Loucy (cell line): ENCODE results near the gene DEK.

ENCODE experiments used
- H2AFZ ChIP-seq: fragments of 200-600 bp; sonication (generic); 2 replicates; pipeline ENCODE4 v1.6.0; 2016; ENCODE audit warnings: antibody characterized with exemption, mild to moderate bottlenecking, low read length, moderate library complexity
- H3F3A ChIP-seq: fragments of 200-600 bp; 2 replicates; pipeline ENCODE4 v1.6.0; 2016; ENCODE audit warnings: antibody characterized with exemption, low read depth, mild to moderate bottlenecking
- H3K27me3 ChIP-seq: fragments of 200-600 bp; sonication (generic); 2 replicates; pipeline ENCODE4 v1.6.1; 2014; ENCODE audit warnings: low read length, mild to moderate bottlenecking; ENCODE audit not compliant: insufficient read depth, poor library complexity, severe bottlenecking
- H3K36me3 ChIP-seq: fragments of 200-600 bp; sonication (generic); 2 replicates; pipeline ENCODE4 v1.6.1; 2016; ENCODE audit warnings: low read length; ENCODE audit not compliant: insufficient read depth
- H3K4me1 ChIP-seq: fragments of 200-600 bp; sonication (generic); 2 replicates; pipeline ENCODE4 v1.5.1; 2014; ENCODE audit warnings: low read length, mild to moderate bottlenecking; ENCODE audit not compliant: insufficient read depth, poor library complexity, severe bottlenecking
- H3K4me2 ChIP-seq: fragments of 200-600 bp; sonication (generic); 2 replicates; pipeline ENCODE4 v1.6.0; 2014; ENCODE audit warnings: antibody characterized with exemption, low read length, low read depth, mild to moderate bottlenecking; ENCODE audit not compliant: poor library complexity, severe bottlenecking
- H3K4me3 ChIP-seq: fragments of 200-600 bp; sonication (generic); 2 replicates; pipeline ENCODE4 v1.5.1; 2014; ENCODE audit warnings: low read length, mild to moderate bottlenecking, mixed read lengths; ENCODE audit not compliant: poor library complexity, severe bottlenecking
- H3K79me2 ChIP-seq: fragments of 200-600 bp; sonication (generic); 2 replicates; pipeline ENCODE4 v1.6.1; 2014; ENCODE audit warnings: low read length; ENCODE audit not compliant: insufficient read depth
- H3K9ac ChIP-seq: fragments of 200-600 bp; sonication (generic); 2 replicates; pipeline ENCODE4 v1.6.0; 2014; ENCODE audit warnings: mild to moderate bottlenecking, low read depth, low read length, moderate library complexity; ENCODE audit not compliant: poor library complexity, severe bottlenecking
- H3K9me2 ChIP-seq: fragments of 200-600 bp; sonication (generic); replicated peaks from 2 replicates; pipeline ENCODE4 v1.6.1; 2016; ENCODE audit warnings: low read depth, low read length, mixed read lengths
- H3K9me3 ChIP-seq: fragments of 200-600 bp; sonication (generic); 2 replicates; pipeline ENCODE4 v1.6.1; 2014; ENCODE audit warnings: mild to moderate bottlenecking, antibody characterized with exemption, low read length, low read depth; ENCODE audit not compliant: insufficient read depth
- H4K20me1 ChIP-seq: fragments of 200-600 bp; sonication (generic); 2 replicates; pipeline ENCODE4 v1.6.0; 2014; ENCODE audit warnings: antibody characterized with exemption, low read length, mild to moderate bottlenecking; ENCODE audit not compliant: insufficient read depth, poor library complexity, severe bottlenecking
- CTCF ChIP-seq: fragments of 200-600 bp; sonication (generic); conservative IDR thresholded peaks from 2 replicates; pipeline ENCODE4 v1.5.1; 2014; ENCODE audit warnings: mild to moderate bottlenecking, antibody characterized with exemption, low read length
- EZH2phosphoT487 ChIP-seq: fragments of 200-600 bp; IDR thresholded peaks from 2 replicates; pipeline ENCODE4 v1.6.1; 2018; ENCODE audit warnings: antibody characterized with exemption, mild to moderate bottlenecking, moderate library complexity, borderline replicate concordance

The DEK gene

GRCh38 chr6:18185624-18186023 is 78.7 kb downstream of the DEK start:
- no peaks in the 10 kb centered on the region for H4K20me1 ChIP-seq
- H3K9me3 ChIP-seq, result no peaks in the 10 kb centered on the region
- no peak overlapping the region for H2AFZ ChIP-seq
- H3K4me2 ChIP-seq, result peak overlapping the region; percentile 25
- no peaks in the 10 kb centered on the region for H3K79me2 ChIP-seq
- TF ChIP-seq CTCF, result no peak
- no peak for TF ChIP-seq EZH2phosphoT487
- no peaks in the 10 kb centered on the region for H3F3A ChIP-seq
- H3K36me3 ChIP-seq, result no peaks in the 10 kb centered on the region
- H3K4me1 ChIP-seq, result peaks cover 17% of the 10 kb centered on the region
- H3K9me2 ChIP-seq, result no peaks in the 10 kb centered on the region
- H3K4me3 ChIP-seq, result peak overlapping the region; percentile 15
- no peaks in the 10 kb centered on the region for H3K27me3 ChIP-seq
- no peak overlapping the region for H3K9ac ChIP-seq

- no peaks in the 10 kb centered on the region for H4K20me1 ChIP-seq
- H3K79me2 ChIP-seq, result no peaks in the 10 kb centered on the region
- H3K9me3 ChIP-seq, result no peaks in the 10 kb centered on the region
- H2AFZ ChIP-seq, result no peak overlapping the region
- H3F3A ChIP-seq, result no peaks in the 10 kb centered on the region
- H3K4me2 ChIP-seq, result no peak overlapping the region
- no peak overlapping the region for H3K4me3 ChIP-seq
- no peaks in the 10 kb centered on the region for H3K9me2 ChIP-seq
- H3K4me1 ChIP-seq, result peaks cover 17% of the 10 kb centered on the region
- H3K27me3 ChIP-seq, result no peaks in the 10 kb centered on the region
- no peak overlapping the region for H3K9ac ChIP-seq
- TF ChIP-seq CTCF (no peak), EZH2phosphoT487 (no peak)
- H3K36me3 ChIP-seq, result no peaks in the 10 kb centered on the region
These were observed 80.6 kb downstream of the DEK start for GRCh38 chr6:18183766-18184165.

GRCh38 chr6:18182568-18182967 is 81.8 kb downstream of the DEK start:
- Histone ChIP-seq H4K20me1 (no peaks in the 10 kb centered on the region), H3K9ac (no peak overlapping the region), H3K79me2 (no peaks in the 10 kb centered on the region), H3K27me3 (no peaks in the 10 kb centered on the region), H3K4me2 (no peak overlapping the region), H3K4me1 (peaks cover 17% of the 10 kb centered on the region), H3K4me3 (no peak overlapping the region), H3K36me3 (no peaks in the 10 kb centered on the region), H3K9me3 (no peaks in the 10 kb centered on the region), H3F3A (no peaks in the 10 kb centered on the region), H2AFZ (no peak overlapping the region), H3K9me2 (no peaks in the 10 kb centered on the region)
- TF ChIP-seq CTCF, result no peak
- TF ChIP-seq EZH2phosphoT487, result no peak
